GM21423 (cell line): ENCODE data around the gene SULF2.

Source experiments
- ATAC-seq: cut with Tn5 transposase; IDR thresholded peaks from one replicate; pipeline ENCODE4 v1.9.1; 2021; ENCODE audit warnings: mild to moderate bottlenecking, moderate library complexity; ENCODE audit not compliant: unreplicated experiment

Gene SULF2

GRCh38 chr20:47717421-47717820 lies 67.9 kb downstream of the SULF2 start:
- no peak for ATAC-seq

DNA sequence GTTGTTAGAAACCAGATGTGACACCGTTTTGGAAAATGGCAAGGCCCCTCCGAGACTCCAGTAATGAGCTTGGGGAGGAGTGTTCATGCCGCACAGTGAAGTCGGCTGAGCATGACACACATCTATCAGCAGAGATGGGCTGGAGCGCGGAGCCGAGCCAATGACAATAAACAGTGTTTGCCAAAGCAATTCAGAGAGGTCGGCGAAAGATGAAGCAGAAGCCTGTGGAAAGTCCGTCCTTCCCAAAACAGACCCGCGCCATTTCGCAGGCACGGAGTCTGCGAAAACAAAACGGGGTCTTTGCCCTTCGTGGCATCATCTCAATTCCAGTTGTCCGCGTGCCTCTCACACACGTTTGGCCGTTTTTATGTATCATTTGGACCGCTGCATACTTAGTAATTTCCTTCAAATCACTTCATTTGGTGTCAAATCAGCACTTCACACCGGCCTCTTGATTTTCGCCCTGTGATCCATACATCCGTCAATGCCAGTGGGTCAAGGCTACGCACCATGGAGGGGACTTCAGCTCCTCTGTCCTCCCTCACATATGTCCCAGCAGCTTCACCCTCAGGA lies 71.3 kb downstream of the SULF2 start:
- no peak for ATAC-seq

- ATAC-seq, result no peak
Measured at GRCh38 chr20:47713163-47713562, 72.1 kb downstream of the SULF2 start.

DNA sequence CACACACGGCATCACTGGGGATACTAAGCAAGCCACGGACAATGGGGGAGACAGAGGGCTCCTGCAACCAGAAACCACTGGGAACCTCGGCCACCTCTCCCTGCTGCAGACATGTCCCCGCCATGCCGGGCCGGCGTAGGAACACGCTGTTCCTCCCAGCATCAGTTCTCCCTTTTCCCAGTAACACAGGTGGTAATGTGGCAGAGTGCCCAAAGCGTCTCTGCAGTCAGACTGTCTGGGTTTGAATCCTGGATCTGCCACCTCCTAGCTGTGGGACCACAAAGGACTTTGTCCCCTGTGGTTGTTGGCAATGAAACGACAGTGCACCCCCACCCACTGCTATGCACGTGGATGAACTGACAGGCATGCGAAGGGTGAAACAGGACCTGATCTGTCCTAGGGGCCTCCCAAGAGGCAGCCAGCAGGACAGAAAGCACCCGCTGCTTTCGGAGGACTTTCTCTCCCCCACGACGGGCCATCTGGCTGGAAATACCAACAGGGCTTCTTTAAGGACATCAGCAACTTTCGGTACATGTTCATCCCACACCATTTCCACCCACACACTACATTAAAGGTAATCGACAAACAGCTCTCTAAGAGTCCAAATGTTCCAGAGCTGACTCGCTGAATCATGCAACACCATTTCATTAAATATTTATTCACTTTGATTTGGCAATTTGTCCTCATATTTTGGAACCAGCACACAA lies 74.1 kb downstream of the SULF2 start:
- ATAC-seq, result no peak

- no peak for ATAC-seq
Measured at GRCh38 chr20:47710665-47711045, 74.6 kb downstream of the SULF2 start.

GRCh38 chr20:47708953-47709833 lies 76.1 kb downstream of the SULF2 start:
- no peak for ATAC-seq

GRCh38 chr20:47708140-47708807 lies 77.0 kb downstream of the SULF2 start:
- ATAC-seq, result no peak

DNA sequence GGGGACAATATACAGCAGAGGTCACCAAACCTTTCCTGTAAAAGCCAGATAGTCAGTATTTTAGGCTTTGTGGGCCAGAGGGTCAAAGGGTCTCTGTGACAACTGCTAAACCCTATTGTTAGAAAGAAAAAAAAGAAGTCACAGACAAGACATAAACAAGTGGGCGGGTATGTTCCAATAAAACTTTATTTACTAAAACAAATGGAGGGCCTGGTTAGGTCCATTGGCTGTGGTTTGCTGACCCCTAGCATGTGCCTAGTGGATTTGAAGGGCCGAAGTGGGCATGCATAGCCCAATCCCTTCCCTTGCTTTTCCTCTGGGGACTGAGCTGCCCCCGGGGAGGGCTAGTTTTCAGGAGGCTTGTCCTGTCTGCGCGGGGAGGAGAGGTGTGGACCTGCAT lies 78.9 kb downstream of the SULF2 start:
- ATAC-seq, result no peak

DNA sequence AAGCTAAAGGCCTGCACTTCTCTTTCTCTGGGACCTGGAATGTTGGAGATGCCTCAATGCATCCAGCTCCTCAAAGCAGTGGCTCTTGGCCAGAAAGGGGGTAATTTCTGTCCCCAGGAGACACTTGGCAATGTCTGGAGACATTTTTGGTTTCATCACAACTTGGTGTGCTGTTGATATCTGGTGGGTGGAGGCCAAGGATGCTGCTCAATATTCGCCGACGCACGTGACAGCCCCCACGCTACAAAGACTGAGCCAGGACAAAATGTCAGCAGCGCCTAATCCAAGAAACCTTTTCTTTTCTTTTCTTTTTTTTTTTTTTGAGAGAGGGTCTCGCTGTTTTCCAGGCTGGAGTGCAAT lies 79.8 kb downstream of the SULF2 start:
- no peak for ATAC-seq

DNA sequence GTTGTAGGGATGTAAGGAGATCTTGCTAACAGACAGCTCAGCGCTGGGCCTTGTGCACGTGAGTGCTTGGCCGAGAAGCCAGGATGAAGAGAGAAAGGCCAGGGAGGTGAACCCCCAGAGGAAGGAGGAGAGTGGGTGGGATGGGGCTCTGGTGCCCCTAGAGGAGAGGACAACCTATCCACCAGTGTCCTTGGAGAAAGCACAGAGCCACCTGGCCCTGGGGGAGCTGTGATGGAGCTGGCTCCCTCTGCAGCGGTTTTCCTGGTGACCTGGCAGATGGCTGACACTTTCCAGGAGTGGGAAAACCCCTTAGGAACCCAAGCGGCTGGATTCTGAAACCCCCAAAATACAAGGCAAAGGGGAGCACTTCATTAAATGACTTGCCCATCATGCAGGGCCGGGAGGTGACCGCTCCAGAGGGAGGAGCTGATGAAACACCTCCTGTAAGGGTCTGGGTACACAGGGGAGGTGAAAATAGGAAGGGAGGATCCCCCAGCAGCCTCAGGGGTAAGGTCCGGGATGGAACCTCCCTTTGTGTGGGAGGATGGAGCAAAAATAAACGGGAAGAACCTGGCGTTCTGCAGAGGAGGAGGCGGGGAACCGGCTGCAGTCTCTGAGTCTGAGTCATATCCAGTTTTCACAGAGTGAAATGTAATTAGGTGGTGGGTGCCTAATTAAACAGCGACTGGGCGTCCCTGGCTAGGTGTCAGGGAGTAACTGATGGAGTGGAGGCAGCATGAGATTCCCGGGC lies 80.4 kb downstream of the SULF2 start:
- ATAC-seq, result no peak

GRCh38 chr20:47703748-47704147 lies 81.5 kb downstream of the SULF2 start:
- no peak for ATAC-seq

- ATAC-seq, result no peak
Measured at GRCh38 chr20:47701612-47702011, 83.7 kb downstream of the SULF2 start.

DNA sequence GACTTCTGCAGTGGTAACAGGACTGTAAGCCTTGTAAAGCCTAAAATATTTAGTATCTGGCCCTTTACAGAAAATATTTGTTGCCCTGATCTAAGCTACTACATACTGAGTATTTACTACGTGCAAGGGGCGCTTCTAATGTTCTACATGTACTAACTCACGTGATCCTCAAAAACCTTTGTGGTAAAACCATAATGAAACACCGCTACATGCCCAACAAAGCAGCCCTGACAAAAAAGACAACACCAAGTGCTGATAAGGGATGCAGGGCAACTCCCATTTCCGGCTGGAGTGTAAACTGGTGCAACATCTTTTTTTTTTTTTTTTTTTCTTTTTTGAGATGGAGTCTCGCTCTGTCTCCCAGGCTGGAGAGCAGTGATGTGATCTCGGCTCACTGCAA lies 85.0 kb downstream of the SULF2 start:
- ATAC-seq, result no peak

DNA sequence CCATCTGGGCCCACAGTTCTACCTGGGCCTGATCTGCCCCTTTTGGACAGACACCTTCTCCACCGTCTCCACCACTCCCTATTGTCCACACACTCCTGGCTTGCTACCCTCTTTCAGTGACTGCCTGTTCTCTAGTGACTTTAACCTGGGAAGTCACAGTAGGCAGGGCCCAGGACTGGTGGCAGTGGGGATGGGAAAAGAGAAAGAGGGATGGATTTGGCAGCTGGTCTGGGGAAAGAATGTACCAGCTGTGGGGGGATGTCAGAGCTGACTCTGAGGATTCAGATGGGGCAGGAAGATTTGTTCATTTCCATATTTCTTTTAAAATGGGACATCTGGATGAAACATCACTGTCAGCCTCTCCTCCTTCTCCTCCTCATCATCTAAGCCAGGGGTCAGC lies 85.5 kb downstream of the SULF2 start:
- ATAC-seq, result no peak

DNA sequence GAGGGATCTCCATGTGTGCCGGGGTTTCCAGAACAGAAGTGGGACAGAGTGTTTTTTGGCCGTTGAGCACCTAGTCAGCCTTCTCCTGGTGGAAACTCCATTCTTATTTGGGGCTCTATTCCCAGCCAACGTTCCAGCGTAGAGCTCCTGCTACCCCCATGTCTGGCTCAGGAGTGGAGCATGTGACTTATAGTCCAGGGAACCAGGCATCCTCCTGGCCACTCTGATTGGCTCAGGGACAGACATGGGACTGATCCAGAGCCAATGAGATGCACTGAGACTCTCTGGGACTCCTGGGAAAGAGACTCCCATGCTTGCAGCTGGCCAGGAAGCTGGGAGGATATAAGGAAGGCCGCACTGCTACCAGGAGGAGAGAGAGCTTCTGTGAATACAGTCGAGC lies 87.1 kb downstream of the SULF2 start:
- ATAC-seq, result no peak

DNA sequence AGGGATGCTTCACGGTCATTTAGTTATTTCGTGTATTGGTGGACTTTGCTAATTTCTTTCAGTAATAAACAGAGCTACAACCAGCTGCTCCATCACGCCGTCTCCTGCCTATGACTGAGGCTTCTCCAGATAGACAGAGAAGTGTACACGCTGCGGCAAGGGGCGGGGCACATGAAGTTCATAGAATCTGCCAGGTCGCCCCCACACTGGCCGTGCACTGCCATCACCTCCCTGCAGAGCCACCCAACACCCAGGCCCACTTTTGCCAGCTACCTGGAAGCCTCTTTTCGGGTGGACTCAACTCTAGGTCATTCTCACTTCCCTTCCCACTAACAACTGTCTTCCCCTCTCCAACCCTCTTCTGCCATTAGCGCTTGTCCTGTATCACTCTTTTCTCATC lies 88.4 kb downstream of the SULF2 start:
- ATAC-seq, result no peak

DNA sequence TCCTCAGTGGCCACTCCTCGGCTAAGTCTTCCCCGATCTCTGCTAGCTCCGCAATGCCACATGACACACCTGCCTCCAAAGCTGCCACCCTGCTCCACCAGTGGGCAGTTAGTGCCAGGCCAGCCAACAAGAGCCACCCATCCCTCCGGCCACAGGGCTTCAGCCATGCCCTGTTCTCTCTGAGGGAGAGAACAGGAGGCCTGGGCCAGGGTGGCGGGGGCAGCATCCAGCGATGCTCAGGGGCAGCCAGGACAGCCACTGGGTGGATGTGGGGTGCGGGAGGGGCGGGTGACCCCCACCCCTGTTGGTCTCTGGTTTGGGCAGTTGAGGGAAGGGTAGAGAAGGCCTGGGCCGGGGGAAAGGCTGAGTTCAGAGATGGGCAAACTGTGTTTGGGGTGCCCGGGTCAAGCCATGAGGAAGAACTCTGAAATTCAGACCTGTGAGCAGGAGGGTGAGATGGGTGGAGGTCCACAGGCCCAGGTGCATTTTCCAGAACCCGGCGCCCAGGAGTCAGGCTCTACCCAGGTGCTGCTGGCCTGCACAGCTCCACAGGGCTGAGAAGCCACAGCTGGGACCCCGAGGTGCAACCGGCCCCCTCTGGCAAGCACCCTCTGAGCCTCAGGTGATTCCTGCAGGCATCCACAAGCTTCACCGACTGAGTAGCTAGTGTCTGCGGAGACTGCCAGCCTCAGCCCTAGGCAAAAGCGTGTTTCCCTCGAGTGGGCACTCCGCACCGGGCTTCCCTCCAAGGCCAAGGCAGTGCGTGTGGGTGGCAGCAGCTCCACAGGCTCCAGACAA lies 91.1 kb downstream of the SULF2 start:
- ATAC-seq, result no peak

DNA sequence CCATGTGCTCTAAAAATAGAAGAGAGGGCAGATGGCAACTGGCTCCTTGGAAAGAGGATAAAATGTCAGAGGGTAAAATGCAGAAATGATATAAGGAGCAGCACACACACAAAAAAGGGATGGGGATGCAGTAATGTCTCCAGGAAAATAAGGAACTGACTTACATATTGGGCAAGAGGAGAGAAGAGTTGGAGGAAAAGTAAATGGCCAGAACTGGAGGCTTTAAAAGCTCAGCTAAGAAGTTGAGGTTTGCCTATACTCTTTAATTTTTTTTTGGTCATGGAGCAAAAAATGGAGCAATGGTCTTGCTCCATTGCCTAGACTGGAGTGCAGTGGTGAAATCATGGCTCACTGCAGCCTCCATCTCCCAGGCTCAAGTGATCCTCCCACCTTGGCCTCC lies 93.7 kb downstream of the SULF2 start:
- ATAC-seq, result no peak

GRCh38 chr20:47689731-47690130 lies 95.5 kb downstream of the SULF2 start:
- ATAC-seq, result no peak
